GM06990 (cell line): ENCODE measurements around the gene PEX5L.
A peak's percentile ranks its signal among the peaks of the same experiment; 100 is the strongest.

Source experiments
- DNase-seq: peaks from one replicate; pipeline ENCODE4 v3.0.0-alpha.2; 2011; ENCODE audit not compliant: insufficient read length; ENCODE audit errors: extremely low read depth
- H3K27me3 ChIP-seq: replicated peaks from 2 replicates; pipeline ENCODE4 v1.6.0; 2011; ENCODE audit warnings: low read length; ENCODE audit not compliant: control insufficient read depth, insufficient read depth
- H3K36me3 ChIP-seq: 2 replicates; pipeline ENCODE4 v1.5.1; 2011; ENCODE audit warnings: low read length; ENCODE audit not compliant: control insufficient read depth, insufficient read depth
- H3K4me3 ChIP-seq: replicated peaks from 2 replicates; pipeline ENCODE4 v1.5.1; 2011; ENCODE audit warnings: low read depth, mild to moderate bottlenecking, control low read depth, low read length
- TF ChIP-seq, protein P1 (sequence below): IDR thresholded peaks from 2 replicates; pipeline ENCODE4 v1.5.1; 2011; ENCODE audit warnings: low read length, control low read depth, mild to moderate bottlenecking, inconsistent platforms; ENCODE audit not compliant: insufficient read depth, poor library complexity, severe bottlenecking

Gene PEX5L

DNA sequence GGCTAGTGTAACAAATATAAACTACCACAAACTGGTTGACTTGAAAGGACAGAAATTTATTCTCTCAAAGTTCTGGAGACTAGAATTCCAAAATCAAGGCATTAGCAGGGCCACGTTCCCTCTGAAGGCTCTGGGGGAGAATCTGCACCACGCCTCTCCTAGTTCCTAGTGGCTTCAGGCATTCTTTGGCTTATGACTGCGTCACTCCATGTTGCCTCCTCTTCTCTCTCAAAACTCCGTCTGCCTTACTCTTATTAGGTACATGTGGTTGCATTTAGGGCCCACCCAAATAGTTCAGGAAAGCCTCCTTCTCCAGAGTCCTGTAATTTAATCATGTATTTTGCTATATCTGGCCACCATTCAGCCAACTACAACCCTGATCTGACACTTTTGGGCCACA, 174.8 kb downstream of the PEX5L start:
- TF ChIP-seq, protein P1, sequence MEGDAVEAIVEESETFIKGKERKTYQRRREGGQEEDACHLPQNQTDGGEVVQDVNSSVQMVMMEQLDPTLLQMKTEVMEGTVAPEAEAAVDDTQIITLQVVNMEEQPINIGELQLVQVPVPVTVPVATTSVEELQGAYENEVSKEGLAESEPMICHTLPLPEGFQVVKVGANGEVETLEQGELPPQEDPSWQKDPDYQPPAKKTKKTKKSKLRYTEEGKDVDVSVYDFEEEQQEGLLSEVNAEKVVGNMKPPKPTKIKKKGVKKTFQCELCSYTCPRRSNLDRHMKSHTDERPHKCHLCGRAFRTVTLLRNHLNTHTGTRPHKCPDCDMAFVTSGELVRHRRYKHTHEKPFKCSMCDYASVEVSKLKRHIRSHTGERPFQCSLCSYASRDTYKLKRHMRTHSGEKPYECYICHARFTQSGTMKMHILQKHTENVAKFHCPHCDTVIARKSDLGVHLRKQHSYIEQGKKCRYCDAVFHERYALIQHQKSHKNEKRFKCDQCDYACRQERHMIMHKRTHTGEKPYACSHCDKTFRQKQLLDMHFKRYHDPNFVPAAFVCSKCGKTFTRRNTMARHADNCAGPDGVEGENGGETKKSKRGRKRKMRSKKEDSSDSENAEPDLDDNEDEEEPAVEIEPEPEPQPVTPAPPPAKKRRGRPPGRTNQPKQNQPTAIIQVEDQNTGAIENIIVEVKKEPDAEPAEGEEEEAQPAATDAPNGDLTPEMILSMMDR = no peak
- Histone ChIP-seq H3K27me3 (no peaks in the 10 kb centered on the region), H3K36me3 (no peaks in the 10 kb centered on the region), H3K4me3 (no peak overlapping the region)
- no peak for DNase-seq

DNA sequence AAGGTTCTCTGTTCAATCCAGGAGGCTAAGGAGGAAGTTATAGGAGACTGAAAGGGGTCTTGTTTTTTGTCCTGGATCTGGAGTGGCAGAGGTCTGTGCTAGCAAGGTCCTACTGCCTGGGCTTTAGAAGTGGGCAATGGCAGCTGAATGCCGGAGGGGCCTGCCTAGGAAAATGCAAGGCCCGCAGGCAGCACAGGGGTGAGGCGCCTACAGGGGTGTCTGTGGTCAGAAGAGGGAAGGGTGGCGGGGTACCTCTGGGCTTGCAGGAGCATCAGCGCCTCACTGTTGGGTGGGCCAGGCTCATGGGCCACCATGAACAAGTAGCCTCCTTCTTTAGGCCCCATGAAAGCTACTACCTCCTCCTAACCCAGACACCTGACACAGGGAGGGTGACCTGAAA, 175.4 kb downstream of the PEX5L start:
- no peaks in the 10 kb centered on the region for H3K36me3 ChIP-seq

DNA sequence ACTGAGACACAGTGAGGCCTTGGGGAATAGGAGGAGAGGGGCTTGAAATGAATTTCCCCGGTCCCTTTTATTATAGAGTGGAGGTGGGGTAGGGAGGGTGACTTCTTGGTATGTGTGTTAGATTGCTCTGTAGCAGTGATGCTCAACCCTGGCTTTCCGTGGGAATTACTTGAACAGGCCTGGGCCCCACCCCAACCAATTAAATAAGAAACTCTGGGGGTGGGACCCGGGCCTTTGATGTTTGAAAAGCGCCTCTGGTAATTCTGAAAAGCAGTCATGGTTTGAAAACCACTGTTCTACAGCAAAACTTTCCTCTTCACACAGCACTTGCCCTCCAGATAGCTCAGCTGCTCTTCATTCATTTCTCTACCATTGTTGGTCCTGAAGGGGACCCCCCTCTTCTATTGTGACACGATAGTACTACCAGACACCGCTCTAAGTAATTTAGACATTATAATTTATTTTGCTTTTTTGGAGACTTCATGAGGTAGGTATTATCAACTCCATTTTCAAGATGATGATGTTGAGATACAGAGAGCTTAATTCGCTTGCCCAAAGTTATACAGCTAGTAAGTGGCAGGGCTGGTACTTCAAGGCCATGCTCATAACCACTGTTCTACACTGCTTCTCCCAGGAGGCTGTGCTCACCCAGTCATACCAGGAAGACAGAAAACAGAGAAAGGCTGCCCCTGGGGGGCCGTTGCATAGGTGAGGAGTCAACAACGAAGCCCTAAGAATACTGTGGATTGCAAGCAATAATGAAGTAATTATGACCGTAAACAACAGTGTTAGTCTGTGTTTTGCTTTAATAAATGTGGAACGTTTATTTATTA, 176.2 kb downstream of the PEX5L start:
- no peaks in the 10 kb centered on the region for H3K27me3 ChIP-seq
- no peaks in the 10 kb centered on the region for H3K36me3 ChIP-seq
- no peak overlapping the region for H3K4me3 ChIP-seq
- DNase-seq = no peak
- TF ChIP-seq, protein P1 = no peak

More for the DNA sequence above, 175.4 kb downstream of the PEX5L start:
- DNase-seq = no peak
- Histone ChIP-seq H3K4me3 (no peak overlapping the region), H3K27me3 (no peaks in the 10 kb centered on the region)
- TF ChIP-seq, protein P1 = no peak

DNA sequence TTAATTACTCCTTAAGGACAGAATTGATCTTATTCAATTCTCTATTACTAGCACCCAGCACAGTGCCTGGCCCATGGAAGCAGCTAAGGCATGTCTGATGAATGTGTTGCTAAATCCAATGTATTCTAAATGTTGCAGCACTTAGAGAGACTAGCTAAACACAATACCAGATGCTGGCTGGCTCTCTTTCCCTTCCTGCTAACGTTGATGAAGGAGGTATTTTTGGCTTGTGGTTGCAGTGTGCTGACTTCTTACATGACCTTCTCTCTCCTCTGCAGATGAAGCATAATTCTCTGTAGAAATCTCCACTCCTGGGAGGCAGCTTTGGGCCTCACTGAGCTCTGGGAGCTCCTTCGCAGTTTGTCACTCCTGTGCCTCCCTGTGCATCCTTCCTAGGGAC, 183.6 kb downstream of the PEX5L start:
- TF ChIP-seq, protein P1 = no peak

DNA sequence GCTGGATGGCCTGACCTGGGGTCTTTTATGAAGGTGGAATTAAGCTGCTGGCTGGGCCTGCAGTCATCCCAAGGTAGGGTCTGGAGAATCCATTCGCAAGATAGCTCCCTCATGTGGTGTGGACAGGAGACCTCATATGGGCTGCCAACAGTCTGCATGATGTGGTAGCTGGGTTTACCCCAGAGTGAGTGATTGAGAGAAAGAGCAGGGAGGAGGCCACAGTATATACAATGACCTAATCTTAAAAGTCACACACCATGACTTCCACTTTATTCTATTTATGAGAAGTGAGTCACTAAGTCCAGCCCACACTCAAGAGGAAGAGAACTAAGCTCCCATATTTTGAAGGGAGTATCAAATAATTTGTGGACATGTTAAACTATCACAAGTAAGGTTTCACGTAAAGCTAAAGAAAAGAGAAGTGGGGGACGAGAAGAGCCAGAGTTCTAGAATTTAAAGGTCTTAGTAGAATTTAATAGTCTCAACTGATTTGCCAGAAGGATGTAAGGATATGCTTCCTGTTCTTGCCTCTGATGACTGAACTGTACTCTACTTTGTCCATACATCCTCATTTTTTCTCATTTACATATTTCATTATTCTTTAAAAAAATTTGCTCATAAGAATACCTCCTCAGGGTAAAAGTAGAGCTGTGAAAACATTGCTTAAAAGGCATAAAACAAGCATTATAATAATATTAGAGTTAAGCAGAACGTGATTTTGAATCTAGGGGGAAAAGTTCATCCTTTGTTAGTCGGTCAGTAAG, 184.4 kb downstream of the PEX5L start:
- DNase-seq = peak; percentile 32
- TF ChIP-seq, protein P1 = peak; percentile 8
- H3K27me3 ChIP-seq = no peaks in the 10 kb centered on the region
- no peak overlapping the region for H3K4me3 ChIP-seq
- no peaks in the 10 kb centered on the region for H3K36me3 ChIP-seq

More for the DNA sequence above, 183.6 kb downstream of the PEX5L start:
- no peaks in the 10 kb centered on the region for H3K36me3 ChIP-seq
- H3K27me3 ChIP-seq = no peaks in the 10 kb centered on the region
- no peak overlapping the region for H3K4me3 ChIP-seq
- peak; percentile 6 for DNase-seq
